Osteocyte (in vitro differentiated cells): ENCODE data around the gene UROS. TPM values are rescaled to one million over a fixed set of nuclear protein-coding genes. Genes with fewer than 3 reads are reported as not detected.

ENCODE experiments used
- DNase-seq: peaks from one replicate; pipeline ENCODE4 v3.0.0; 2021; ENCODE audit warnings: mixed read lengths; ENCODE audit not compliant: unreplicated experiment; ENCODE audit errors: extremely low spot score
- H3K27ac Mint-ChIP-seq: one replicate; pipeline ENCODE4 v1.8.0; 2021; ENCODE audit warnings: mild to moderate bottlenecking, mixed read lengths; ENCODE audit not compliant: unreplicated experiment
- H3K27me3 Mint-ChIP-seq: one replicate; pipeline ENCODE4 v1.8.0; 2021; ENCODE audit warnings: mixed read lengths; ENCODE audit not compliant: unreplicated experiment
- H3K36me3 Mint-ChIP-seq: one replicate; pipeline ENCODE4 v1.8.0; 2021; ENCODE audit warnings: mixed read lengths; ENCODE audit not compliant: unreplicated experiment
- H3K4me1 Mint-ChIP-seq: one replicate; pipeline ENCODE4 v1.8.0; 2021; ENCODE audit warnings: mixed read lengths; ENCODE audit not compliant: unreplicated experiment
- H3K4me3 Mint-ChIP-seq: one replicate; pipeline ENCODE4 v1.8.0; 2021; ENCODE audit warnings: mild to moderate bottlenecking, moderate library complexity, mixed read lengths; ENCODE audit not compliant: unreplicated experiment
- H3K9me3 Mint-ChIP-seq: one replicate; pipeline ENCODE4 v1.8.0; 2021; ENCODE audit warnings: mixed read lengths; ENCODE audit not compliant: unreplicated experiment
- CTCF ChIP-seq: fragments of 200-600 bp; sonication (generic); IDR thresholded peaks from 2 replicates; pipeline ENCODE4 v1.5.0; 2021; ENCODE audit warnings: antibody characterized with exemption, mild to moderate bottlenecking, moderate library complexity
- total RNA-seq: library from RNA; stranded (reverse); gene quantifications from 2 replicates; pipeline ENCODE4 v1.2.1, GENCODE V29; 2021

The UROS gene
- total RNA-seq, 1 donor from 2014 or later, result 68.0 TPM

GRCh38 chr10:125782054-125782453, 41.0 kb downstream of the UROS start:
- H3K27ac Mint-ChIP-seq, result no peak overlapping the region
- no peaks in the 10 kb centered on the region for H3K4me1 Mint-ChIP-seq
- no peaks in the 10 kb centered on the region for H3K9me3 Mint-ChIP-seq
- H3K27me3 Mint-ChIP-seq, result peaks cover 8% of the 10 kb centered on the region
- DNase-seq, result no peak
- no peak for TF ChIP-seq CTCF
- H3K4me3 Mint-ChIP-seq, result no peak overlapping the region
- no peaks in the 10 kb centered on the region for H3K36me3 Mint-ChIP-seq

- peaks cover 8% of the 10 kb centered on the region for H3K27me3 Mint-ChIP-seq
- no peak for DNase-seq
- no peaks in the 10 kb centered on the region for H3K4me1 Mint-ChIP-seq
- no peak for TF ChIP-seq CTCF
- no peak overlapping the region for H3K27ac Mint-ChIP-seq
- H3K36me3 Mint-ChIP-seq, result no peaks in the 10 kb centered on the region
- H3K9me3 Mint-ChIP-seq, result no peaks in the 10 kb centered on the region
- H3K4me3 Mint-ChIP-seq, result no peak overlapping the region
Observed at GRCh38 chr10:125781374-125781773, 41.7 kb downstream of the UROS start.

- no peak for TF ChIP-seq CTCF
- Mint-ChIP-seq H3K27me3 (peaks cover 8% of the 10 kb centered on the region), H3K4me1 (no peaks in the 10 kb centered on the region), H3K27ac (no peak overlapping the region), H3K9me3 (no peaks in the 10 kb centered on the region), H3K4me3 (no peak overlapping the region), H3K36me3 (no peaks in the 10 kb centered on the region)
- peak; percentile 69 for DNase-seq
Observed at GRCh38 chr10:125779403-125780327, 43.4 kb downstream of the UROS start.

- Mint-ChIP-seq H3K36me3 (no peaks in the 10 kb centered on the region), H3K4me1 (no peaks in the 10 kb centered on the region), H3K27ac (no peak overlapping the region), H3K4me3 (no peak overlapping the region), H3K9me3 (no peaks in the 10 kb centered on the region), H3K27me3 (peaks cover 8% of the 10 kb centered on the region)
- DNase-seq, result no peak
- no peak for TF ChIP-seq CTCF
Observed at GRCh38 chr10:125778556-125778955, 44.5 kb downstream of the UROS start.

- Mint-ChIP-seq H3K27ac (no peak overlapping the region), H3K4me3 (no peak overlapping the region), H3K36me3 (no peaks in the 10 kb centered on the region)
Observed at GRCh38 chr10:125777806-125778205, 45.3 kb downstream of the UROS start.

More at GRCh38 chr10:125777806-125778205, 45.3 kb downstream of the UROS start:
- Mint-ChIP-seq H3K9me3 (no peaks in the 10 kb centered on the region), H3K27me3 (peaks cover 8% of the 10 kb centered on the region), H3K4me1 (no peaks in the 10 kb centered on the region)
- TF ChIP-seq CTCF, result no peak
- DNase-seq, result peak; percentile 76
